HAP-1 (cell line): ENCODE data around the gene RHOU.

Experiments used
- DNase-seq, 2 experiments: peaks; one replicate each; pipeline ENCODE4 v3.0.0-alpha.2; 2016 to 2020; ENCODE audit warnings: low spot score in 2 of 2
- H3K27me3 ChIP-seq: fragments of 250-450 bp; sonication (Bioruptor Pico); 2 replicates; pipeline ENCODE4 v1.5.1; 2020; ENCODE audit warnings: low read depth, mild to moderate bottlenecking, moderate library complexity
- H3K36me3 ChIP-seq: fragments of 250-450 bp; sonication (Bioruptor Pico); replicated peaks from 2 replicates; pipeline ENCODE4 v1.5.1; 2020; ENCODE audit warnings: mild to moderate bottlenecking
- H3K4me1 ChIP-seq: fragments of 250-450 bp; sonication (Bioruptor Pico); 2 replicates; pipeline ENCODE4 v1.5.1; 2020; ENCODE audit warnings: mild to moderate bottlenecking
- H3K4me3 ChIP-seq: fragments of 250-450 bp; sonication (Bioruptor Pico); 2 replicates; pipeline ENCODE4 v1.5.1; 2020; ENCODE audit warnings: mild to moderate bottlenecking, moderate library complexity
- H3K9me3 ChIP-seq: fragments of 250-450 bp; sonication (Bioruptor Pico); 2 replicates; pipeline ENCODE4 v1.5.1; 2020; ENCODE audit warnings: mild to moderate bottlenecking, moderate library complexity
- in situ Hi-C: fragments of 300-500 bp; cut with MboI; formaldehyde crosslinking; loops from 3 replicates; pipeline ENCODE4 v1.14.3; 2020; ENCODE audit warnings: low sequenced_read_pairs, inconsistent platforms, mixed read lengths

Gene RHOU

DNA sequence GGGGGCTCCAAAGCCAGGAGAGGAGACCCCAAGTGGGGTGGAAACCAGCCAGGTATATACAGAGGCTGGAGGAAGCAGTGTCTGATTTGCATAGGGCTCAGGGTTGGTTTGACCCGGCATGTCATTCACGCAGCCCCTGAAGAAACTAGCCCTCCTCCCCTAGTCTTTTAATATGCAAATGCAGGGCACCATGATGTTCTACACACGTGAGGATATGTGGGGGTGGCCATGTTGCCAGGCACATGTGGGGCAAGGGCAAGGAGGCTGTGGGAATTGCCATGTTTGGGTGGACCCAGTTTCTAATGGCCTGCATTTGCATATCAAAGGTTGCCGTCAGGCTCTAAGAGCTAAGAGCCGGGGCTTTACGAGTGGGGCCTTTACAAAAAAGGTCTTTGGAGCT lies 12.0 kb upstream of the RHOU start:
- in situ Hi-C loops, result no loop called here
- Histone ChIP-seq H3K4me3 (no peak overlapping the region), H3K36me3 (no peaks in the 10 kb centered on the region), H3K27me3 (no peaks in the 10 kb centered on the region), H3K9me3 (no peaks in the 10 kb centered on the region), H3K4me1 (peaks cover 12% of the 10 kb centered on the region)
- peak; percentile 15 to 69 for DNase-seq

DNA sequence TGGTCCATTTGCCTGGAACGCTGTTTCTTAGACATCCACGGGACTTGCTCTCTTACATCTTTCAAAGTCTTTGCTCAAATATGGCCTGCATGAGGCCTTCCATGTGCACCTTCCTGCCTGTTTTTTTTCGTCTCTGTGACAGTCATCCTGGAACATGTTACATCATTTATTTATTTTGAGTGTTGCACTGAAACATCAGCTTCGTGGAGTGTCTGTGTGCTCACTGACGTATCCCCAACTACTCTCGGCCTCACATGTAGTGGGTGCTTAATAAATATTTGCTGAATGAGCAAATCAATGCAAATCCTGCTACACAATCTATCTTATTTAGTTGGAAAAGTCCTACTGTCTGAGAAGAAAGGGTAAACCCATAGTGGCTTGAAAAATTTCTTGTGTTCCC lies 11.4 kb upstream of the RHOU start:
- Histone ChIP-seq H3K9me3 (no peaks in the 10 kb centered on the region), H3K27me3 (no peaks in the 10 kb centered on the region), H3K36me3 (no peaks in the 10 kb centered on the region), H3K4me1 (peaks cover 12% of the 10 kb centered on the region), H3K4me3 (no peak overlapping the region)
- in situ Hi-C loops, result no loop called here
- no peak for DNase-seq

DNA sequence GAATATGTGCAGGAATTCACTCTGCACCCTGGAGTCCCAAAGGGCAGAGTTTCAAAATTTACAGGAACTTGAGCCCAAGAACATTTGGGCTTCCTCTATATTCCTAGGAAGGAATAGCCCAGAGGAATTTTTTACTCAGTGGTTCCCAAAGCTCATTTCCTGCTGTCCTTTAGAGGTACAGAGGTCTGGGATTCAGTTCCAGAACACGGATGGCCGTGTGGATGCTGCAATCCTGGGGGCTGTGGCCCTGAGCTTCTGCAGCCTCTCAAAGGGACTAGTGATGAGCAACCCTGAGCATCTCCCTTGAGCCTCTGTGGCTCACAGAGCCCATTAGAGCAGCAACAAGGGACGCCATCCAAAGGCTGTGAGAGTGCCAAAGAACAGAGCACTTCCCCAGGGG lies 10.1 kb upstream of the RHOU start:
- Histone ChIP-seq H3K27me3 (no peaks in the 10 kb centered on the region), H3K36me3 (no peaks in the 10 kb centered on the region), H3K4me1 (peaks cover 12% of the 10 kb centered on the region), H3K9me3 (no peaks in the 10 kb centered on the region), H3K4me3 (no peak overlapping the region)
- DNase-seq, result no peak
- in situ Hi-C loops, result no loop called here

DNA sequence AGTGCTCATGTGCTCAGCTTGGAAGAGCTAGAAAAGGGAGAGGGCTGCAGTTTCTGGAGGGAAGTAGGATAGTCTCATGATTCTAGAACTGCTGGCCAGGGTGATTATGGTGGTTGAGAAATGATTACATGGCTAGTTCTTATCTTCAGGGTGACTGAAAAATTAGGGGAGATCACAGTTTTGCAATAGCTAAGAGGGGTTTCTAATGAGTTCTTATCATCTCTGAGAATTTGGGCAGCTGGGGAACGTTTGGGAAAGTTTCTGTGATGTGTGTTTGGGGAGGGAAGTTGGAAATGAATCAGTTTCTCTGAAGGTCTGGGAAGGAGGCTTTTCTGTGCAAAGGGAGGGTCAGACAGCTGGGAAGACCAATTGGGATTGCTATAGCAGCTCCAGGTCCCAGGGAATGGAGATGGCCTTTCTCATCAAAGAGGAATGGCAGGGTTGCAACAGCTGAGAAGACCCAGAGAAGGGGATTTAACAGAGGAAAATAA lies 7.6 kb upstream of the RHOU start:
- H3K9me3 ChIP-seq, result no peaks in the 10 kb centered on the region
- peaks cover 12% of the 10 kb centered on the region for H3K4me1 ChIP-seq
- in situ Hi-C loops, result no loop called here
- no peak for DNase-seq
- no peaks in the 10 kb centered on the region for H3K36me3 ChIP-seq
- no peak overlapping the region for H3K4me3 ChIP-seq
- H3K27me3 ChIP-seq, result no peaks in the 10 kb centered on the region

DNA sequence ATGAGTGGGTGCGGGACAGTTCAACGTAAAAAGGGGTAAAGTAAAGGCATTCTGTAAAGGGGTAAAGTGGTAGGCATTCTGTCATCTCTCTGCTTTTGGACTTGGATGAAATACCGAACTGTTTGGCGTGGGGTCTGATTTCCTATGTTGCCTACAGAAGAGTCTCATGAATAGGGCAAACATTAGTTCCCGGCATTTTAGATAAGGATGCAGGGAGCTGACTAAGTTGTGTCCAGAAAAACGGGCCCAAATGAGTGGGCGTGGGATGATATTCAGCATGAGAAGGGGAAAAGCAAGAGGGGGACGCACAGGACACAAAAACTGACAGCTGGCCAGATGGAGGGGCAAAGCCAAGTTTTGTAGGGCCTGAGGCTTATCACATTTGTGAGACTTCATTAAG lies 2.9 kb upstream of the RHOU start:
- no peak for DNase-seq
- no peak overlapping the region for H3K4me3 ChIP-seq
- in situ Hi-C loops, result no loop called here
- H3K36me3 ChIP-seq, result no peaks in the 10 kb centered on the region; the same call in 1 of the 2 replicates
- peaks cover 5% of the 10 kb centered on the region for H3K4me1 ChIP-seq
- H3K27me3 ChIP-seq, result no peaks in the 10 kb centered on the region
- H3K9me3 ChIP-seq, result no peaks in the 10 kb centered on the region

DNA sequence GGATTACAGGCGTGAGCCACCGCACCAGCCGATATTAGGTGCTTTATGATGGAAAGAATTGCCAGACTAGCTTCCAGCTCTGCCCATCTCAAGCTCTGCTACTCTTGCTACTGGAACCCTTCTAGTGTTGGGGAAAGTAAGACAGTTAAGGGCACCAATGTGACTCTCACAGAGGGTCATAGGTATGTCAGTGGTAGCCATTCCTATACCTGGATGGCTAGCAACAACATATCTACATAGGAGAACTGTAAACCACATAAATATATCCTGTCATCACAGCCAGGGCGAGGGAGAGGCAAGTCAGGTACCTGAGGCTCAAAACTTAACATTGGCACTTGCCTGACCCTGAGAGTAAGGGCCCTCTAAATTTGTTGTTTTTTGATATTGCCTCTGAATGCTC lies 1.7 kb upstream of the RHOU start:
- in situ Hi-C loops, result no loop called here
- Histone ChIP-seq H3K36me3 (no peaks in the 10 kb centered on the region; the same call in 1 of the 2 replicates), H3K9me3 (no peaks in the 10 kb centered on the region), H3K4me3 (no peak overlapping the region), H3K27me3 (no peaks in the 10 kb centered on the region), H3K4me1 (peaks cover 5% of the 10 kb centered on the region)
- DNase-seq, result no peak

DNA sequence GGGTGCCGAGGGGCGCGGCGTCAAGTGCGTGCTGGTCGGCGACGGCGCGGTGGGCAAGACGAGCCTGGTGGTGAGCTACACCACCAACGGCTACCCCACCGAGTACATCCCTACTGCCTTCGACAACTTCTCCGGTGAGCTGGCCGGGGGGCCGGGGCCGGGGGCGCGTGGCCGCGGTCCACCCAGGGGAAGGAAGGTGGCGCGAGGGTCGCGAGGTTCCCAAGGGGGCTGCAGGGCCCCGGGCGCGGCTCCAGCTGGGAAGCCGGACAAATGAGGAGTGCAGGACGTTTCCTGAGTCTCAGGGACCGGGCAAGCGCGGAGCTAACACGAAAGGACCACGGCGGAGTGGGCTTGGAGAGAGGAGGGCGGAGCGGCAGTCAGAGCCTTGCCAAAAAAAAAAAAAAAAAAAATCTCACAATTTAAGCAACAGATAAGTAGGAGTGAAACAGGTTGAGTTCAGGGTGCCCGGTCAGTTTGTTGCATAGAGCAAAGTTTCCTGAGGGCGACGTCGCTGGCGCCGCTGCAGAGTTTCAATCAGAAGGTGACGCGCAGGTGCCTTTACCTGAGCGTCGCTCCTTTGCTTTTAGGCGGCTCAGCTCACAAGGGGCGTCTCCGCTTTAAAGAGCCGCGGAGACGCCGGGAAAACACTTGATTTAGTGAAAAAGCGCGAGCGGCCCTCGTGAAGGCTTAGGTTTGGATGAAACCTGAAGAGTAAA lies 750 bp downstream of the RHOU start:
- no peaks in the 10 kb centered on the region for H3K27me3 ChIP-seq
- in situ Hi-C loops, result no loop called here
- peak overlapping the region; percentile 55 for H3K4me3 ChIP-seq
- peak in 1 of 2 experiments; percentile 51 for DNase-seq
- no peaks in the 10 kb centered on the region; the same call in 1 of the 2 replicates for H3K36me3 ChIP-seq
- peaks cover 5% of the 10 kb centered on the region for H3K4me1 ChIP-seq
- H3K9me3 ChIP-seq, result no peaks in the 10 kb centered on the region

DNA sequence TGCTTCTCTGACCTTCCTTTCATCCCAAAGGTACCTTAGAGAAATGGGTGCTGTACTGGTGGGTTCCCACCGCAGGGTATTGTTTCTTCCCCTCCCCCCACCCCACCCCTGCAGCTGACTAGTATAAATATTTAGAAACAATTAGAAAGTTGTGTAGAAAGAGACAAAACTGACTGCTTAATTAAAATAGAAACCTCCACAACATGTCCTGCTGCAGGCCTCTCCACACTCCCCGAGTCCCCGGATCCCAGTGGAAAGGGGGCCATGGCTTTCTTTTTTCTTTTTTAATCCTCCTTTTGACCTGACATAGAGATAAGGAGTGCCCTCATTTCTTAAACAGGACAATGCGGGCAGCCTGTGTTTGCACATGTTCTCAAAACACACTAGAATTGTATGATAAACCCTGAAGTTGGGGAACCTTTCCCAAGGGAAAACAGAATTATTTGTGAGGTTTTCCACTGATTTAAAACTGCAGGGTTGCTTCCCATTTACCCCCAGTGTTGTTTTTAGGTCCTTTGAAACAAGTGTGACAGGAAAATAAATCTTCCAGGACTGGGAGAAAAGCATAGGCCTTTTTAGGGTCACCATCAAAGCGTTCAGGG lies 1.7 kb downstream of the RHOU start:
- in situ Hi-C loops, result no loop called here

DNA sequence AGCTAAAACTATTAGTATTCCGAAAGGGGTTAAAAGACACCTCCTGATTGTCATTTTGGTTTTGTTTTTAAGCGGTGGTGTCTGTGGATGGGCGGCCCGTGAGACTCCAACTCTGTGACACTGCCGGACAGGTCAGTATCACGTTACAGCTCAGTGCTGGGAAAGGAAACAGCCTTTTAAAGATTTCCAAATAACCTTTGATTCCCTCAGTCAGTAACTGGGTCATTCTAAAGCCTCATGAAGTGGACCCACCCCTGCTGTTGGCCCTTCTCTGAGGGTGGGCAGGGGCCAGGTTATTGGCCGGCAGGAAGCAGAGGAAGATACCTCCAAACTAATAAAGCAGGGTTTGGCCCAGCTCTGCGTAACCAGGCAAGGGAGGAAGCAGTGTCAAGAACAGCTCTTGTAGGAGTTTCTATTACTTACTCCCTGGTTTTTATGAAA lies 2.3 kb downstream of the RHOU start:
- Histone ChIP-seq H3K4me1 (peaks cover 5% of the 10 kb centered on the region), H3K9me3 (no peaks in the 10 kb centered on the region), H3K27me3 (no peaks in the 10 kb centered on the region), H3K36me3 (no peaks in the 10 kb centered on the region; the same call in 1 of the 2 replicates), H3K4me3 (no peak overlapping the region)
- in situ Hi-C loops, result no loop called here
- DNase-seq, result no peak

More for the DNA sequence above, 1.7 kb downstream of the RHOU start:
- Histone ChIP-seq H3K4me1 (peaks cover 5% of the 10 kb centered on the region), H3K36me3 (no peaks in the 10 kb centered on the region; the same call in 1 of the 2 replicates), H3K27me3 (no peaks in the 10 kb centered on the region), H3K4me3 (peak overlapping the region; percentile 55), H3K9me3 (no peaks in the 10 kb centered on the region)
- peak; percentile 22 to 23 for DNase-seq

DNA sequence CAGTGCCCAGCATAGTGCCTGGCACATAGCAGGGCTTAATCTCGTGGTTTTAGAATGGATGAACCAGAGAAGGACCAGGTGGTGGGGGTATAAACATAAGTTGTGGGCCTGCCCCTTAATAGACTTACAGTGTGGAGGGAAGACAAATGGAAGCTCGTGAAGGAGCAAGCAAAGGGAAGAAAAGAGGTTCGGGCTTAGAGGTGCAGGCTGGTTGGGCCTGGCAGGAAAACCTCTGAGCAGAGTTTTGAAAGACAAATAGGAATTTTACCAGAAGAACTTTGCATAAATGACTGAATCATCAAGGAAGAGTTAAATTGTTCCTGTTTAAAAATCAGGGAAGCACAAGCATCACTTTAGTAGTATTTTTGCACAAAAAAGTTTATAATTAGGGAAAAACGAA lies 4.5 kb downstream of the RHOU start:
- Histone ChIP-seq H3K4me3 (no peak overlapping the region), H3K27me3 (no peaks in the 10 kb centered on the region), H3K9me3 (no peaks in the 10 kb centered on the region), H3K36me3 (no peaks in the 10 kb centered on the region), H3K4me1 (peaks cover 5% of the 10 kb centered on the region)
- in situ Hi-C loops, result no loop called here
- DNase-seq, result no peak

DNA sequence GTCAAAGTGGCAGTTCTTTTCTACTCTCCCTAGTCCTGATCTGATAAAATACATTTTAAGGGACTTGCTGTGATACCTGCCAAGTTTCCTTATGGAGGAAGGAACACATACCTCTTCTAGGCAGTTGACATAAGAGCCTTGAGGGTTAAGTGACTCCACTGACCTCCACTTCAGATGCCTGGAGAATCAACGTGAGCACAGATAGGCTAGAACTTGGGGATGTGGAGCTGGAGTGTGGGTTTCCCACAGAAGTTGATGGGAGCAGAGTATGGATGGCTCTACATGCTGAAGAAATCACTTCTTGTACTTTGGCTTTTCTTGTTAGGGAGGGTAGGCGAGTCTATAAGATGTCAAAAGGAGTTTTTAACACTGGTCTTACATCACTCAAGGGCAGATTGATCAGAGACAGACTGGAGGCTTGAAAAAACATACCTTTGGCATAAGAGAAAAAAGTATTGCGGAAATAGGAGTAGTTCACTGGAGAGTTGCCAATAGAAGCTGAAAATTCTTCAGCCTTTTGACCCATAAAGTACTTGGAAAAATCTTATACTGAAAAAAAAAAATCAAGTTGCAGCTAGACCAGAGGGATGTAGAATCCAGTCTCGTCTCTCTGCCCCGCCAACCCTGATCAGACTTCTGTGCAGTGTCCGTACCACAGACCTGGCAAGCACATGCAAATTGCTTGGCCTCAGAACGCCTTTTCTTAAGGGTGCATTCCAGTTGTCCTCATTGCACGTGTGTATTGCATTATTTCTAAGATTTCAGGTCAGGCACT lies 5.5 kb downstream of the RHOU start:
- H3K27me3 ChIP-seq, result no peaks in the 10 kb centered on the region
- in situ Hi-C loops, result no loop called here
- no peaks in the 10 kb centered on the region for H3K36me3 ChIP-seq

DNA sequence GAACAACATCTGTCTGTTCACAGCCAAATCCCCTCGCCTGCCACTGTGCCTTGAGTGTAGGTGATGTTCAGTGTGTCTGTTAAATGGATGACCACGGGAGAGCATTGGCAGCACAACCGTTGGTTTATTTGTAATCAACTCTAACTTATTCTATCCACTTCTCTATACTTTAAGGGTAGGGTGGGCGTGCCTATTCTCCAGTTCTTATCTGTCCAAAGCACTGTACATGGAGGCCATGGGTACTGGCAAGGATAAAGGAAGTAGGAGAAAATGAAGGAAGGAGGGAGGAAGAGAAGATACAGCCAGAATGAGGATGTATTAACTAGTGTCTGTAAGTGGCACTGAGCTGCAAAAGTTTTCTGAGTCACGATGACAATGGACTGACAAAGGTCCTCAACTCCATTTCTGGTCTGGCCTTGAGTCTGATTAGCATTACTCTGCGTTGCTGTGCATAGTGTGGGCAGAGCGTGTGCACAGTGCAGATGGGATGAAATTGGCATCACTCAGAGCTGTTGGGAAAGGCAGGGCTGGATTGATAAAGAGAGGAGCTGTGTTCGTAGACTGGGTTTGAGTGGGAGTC lies 7.1 kb downstream of the RHOU start:
- in situ Hi-C loops, result no loop called here
- no peak overlapping the region for H3K4me3 ChIP-seq
- no peaks in the 10 kb centered on the region for H3K27me3 ChIP-seq
- no peaks in the 10 kb centered on the region for H3K4me1 ChIP-seq
- no peak for DNase-seq
- H3K36me3 ChIP-seq, result no peaks in the 10 kb centered on the region
- no peaks in the 10 kb centered on the region for H3K9me3 ChIP-seq

More for the DNA sequence above, 5.5 kb downstream of the RHOU start:
- peaks cover 5% of the 10 kb centered on the region for H3K4me1 ChIP-seq
- DNase-seq, result no peak
- H3K9me3 ChIP-seq, result no peaks in the 10 kb centered on the region
- H3K4me3 ChIP-seq, result no peak overlapping the region

DNA sequence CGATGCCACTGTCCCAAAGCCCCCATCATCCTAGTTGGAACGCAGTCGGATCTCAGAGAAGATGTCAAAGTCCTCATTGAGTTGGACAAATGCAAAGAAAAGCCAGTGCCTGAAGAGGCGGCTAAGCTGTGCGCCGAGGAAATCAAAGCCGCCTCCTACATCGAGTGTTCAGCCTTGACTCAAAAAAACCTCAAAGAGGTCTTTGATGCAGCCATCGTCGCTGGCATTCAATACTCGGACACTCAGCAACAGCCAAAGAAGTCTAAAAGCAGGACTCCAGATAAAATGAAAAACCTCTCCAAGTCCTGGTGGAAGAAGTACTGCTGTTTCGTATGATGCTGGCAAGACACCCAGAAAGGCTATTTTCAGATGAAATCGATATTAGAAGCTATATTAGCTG lies 8.1 kb downstream of the RHOU start:
- Histone ChIP-seq H3K27me3 (no peaks in the 10 kb centered on the region), H3K9me3 (no peaks in the 10 kb centered on the region), H3K4me3 (no peak overlapping the region), H3K4me1 (no peaks in the 10 kb centered on the region), H3K36me3 (no peaks in the 10 kb centered on the region)
- no peak for DNase-seq
- in situ Hi-C loops, result no loop called here
